ENCODE results near the gene DRD3.

GRCh38 chr3:114119776-114120175, 59.1 kb downstream of the DRD3 start:
- TF ChIP-seq SP1 (IDR thresholded peaks at IDR 0.05) (no peak), BHLHE40 (IDR thresholded peaks at IDR 0.05; ENCODE audit: borderline replicate concordance) (no peak), FOXK2 (IDR thresholded peaks at IDR 0.05) (no peak), ZNF384 (IDR thresholded peaks at IDR 0.05) (no peak), LEF1 (IDR thresholded peaks at IDR 0.05; ENCODE audit: borderline replicate concordance) (no peak), ELF4 (IDR thresholded peaks at IDR 0.05) (no peak), SUZ12 (IDR thresholded peaks at IDR 0.05) (no peak), FOXM1 (IDR thresholded peaks at IDR 0.05; ENCODE audit: borderline replicate concordance) (no peak), NFRKB (IDR thresholded peaks at IDR 0.05) (no peak), ARNT (IDR thresholded peaks at IDR 0.05) (no peak), FOXA1 (IDR thresholded peaks at IDR 0.05) (no peak), PKNOX1 (IDR thresholded peaks at IDR 0.05) (no peak), L3MBTL2 (conservative IDR thresholded peaks at IDR 0.05) (no peak)

All from HEK293T (cell line).